ENCODE data around the gene SNX19. TPM values are rescaled to one million over a fixed set of nuclear protein-coding genes. Genes with fewer than 3 reads are reported as not detected.
"Not testable (repeated sequence)": the region's sequence is repeated elsewhere in the genome, so short reads cannot be mapped to it uniquely, and the experiment has no call there.

SNX19 gene, protein sequence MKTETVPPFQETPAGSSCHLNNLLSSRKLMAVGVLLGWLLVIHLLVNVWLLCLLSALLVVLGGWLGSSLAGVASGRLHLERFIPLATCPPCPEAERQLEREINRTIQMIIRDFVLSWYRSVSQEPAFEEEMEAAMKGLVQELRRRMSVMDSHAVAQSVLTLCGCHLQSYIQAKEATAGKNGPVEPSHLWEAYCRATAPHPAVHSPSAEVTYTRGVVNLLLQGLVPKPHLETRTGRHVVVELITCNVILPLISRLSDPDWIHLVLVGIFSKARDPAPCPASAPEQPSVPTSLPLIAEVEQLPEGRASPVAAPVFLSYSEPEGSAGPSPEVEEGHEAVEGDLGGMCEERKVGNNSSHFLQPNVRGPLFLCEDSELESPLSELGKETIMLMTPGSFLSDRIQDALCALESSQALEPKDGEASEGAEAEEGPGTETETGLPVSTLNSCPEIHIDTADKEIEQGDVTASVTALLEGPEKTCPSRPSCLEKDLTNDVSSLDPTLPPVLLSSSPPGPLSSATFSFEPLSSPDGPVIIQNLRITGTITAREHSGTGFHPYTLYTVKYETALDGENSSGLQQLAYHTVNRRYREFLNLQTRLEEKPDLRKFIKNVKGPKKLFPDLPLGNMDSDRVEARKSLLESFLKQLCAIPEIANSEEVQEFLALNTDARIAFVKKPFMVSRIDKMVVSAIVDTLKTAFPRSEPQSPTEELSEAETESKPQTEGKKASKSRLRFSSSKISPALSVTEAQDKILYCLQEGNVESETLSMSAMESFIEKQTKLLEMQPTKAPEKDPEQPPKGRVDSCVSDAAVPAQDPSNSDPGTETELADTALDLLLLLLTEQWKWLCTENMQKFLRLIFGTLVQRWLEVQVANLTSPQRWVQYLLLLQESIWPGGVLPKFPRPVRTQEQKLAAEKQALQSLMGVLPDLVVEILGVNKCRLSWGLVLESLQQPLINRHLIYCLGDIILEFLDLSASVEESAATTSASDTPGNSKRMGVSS
- 19.5 and 33.4 TPM in 2 replicates for total RNA-seq (2014; rRNA removed; shearing (Covaris generic))

DNA sequence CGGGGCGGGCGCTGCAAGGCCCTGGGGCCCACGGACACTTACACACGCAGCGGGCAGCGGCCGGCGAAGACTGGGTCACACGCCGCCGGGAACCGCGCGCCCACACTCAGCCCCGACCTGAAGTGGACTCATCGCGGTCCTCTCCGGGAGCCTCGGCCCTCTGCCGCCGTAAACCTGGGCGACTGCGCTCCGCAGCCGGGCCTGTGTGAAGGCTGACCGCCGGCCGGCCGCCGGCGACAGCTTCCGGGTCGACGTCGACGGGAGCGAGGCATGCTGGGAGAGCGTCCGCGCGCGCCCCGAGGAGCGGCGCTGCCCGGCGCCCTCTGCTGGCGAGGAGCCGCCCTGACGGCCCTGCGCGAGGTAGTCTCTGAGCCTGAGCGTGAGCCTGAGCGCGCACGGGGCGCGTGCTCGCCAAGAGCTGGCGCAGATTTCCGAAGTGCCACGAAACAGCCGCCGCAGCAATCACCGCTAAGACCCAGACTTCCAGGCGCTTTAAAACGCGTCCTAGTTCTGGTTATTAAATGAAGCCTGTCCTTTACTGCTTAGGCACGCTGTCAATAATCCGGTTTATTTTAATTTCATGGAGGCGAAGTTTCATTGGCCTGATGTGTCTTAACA, at the start of gene SNX19:
Gene SNX19 (minus strand): TSS at position 242 of the 618 bp plus-strand sequence. CDS start 540 bp downstream, outside the sequence.
- DNase-seq (ENCODE audit: low spot score), result peak; percentile 88
- in situ Hi-C loops (cut with HindIII; ENCODE audit: low sequenced_read_pairs), result no loop called here

DNA sequence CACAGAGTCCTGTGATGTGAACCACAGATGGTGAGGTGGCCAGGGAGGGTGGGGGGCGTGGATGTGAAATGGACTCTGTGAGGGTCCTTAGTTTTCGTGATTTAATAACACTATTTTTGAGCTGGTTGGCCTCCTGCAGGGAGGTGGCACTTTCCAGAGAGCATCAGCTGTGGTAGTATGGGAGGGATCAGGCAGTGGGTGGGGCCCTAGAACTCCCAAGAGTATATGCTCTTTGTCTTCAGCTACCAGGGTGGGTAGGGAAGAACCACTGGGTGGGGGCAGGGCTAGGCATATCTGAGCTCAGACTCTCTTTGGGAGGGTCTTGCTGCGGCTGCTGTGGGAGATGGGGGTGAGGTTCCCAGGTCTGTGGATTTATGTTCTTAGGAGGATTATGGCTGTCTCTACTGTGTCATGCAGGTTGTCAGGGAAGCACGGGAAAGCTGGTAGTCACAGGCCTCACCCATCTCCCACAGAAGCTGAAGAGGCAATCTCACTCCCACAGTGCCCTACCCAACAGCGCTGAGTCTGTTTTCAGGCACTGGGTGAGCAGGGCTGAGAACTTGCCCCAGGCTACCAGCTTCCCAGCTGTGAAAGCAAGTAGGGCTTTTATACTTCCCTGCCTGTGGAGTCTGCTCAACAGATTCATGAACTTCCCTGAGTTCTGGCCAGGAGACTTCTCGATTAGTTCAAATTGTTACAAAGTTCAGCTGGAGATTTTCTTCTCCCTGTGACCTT, 47.9 kb upstream of the SNX19 start:
- DNase-seq (ENCODE audit: low spot score), result no peak

DNA sequence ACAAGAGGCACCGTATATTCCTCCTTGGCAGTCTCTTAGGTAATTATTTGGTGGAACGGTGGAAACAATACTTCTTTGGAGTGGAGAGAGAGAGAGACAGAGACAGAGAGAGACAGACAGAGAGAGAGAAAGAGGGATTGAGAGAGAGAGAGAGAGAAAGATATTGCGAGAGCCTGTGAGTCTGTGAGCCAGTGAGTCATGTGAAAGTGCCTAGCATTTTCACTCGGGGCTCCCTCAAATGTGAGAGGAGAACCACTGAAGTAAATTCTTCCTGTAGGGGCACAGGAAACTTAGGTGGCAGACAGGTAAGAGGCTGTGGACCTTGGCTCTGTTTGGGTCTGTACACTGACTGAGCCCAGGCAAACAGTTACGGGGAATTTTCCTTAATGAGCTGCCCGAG, 31.6 kb upstream of the SNX19 start:
- no peak for DNase-seq (ENCODE audit: low spot score)
- in situ Hi-C loops (cut with HindIII; ENCODE audit: low sequenced_read_pairs), result no loop called here

More for the DNA sequence above, 47.9 kb upstream of the SNX19 start:
- in situ Hi-C loops (cut with HindIII; ENCODE audit: low sequenced_read_pairs), result no loop called here

DNA sequence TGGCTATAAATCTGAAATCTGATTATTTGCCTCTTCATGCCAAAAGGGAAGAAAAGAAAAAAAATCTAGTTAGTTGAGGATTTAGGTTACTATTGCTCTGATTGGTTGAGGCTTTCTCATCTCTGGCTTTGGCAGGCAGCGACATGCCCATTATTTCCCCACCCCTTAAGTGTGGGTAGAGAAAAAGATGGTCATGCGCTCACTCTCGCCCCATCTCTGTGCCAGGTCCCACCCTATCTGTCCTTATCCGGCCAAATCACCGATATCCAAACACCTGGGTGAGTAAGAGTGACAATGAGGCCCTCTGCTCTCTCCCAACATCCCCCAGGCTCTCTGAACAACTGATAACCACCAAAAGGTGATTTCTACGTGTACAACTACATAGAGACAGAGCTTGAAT, 31.2 kb upstream of the SNX19 start:
- in situ Hi-C loops (cut with HindIII; ENCODE audit: low sequenced_read_pairs), result no loop called here
- no peak for DNase-seq (ENCODE audit: low spot score)

DNA sequence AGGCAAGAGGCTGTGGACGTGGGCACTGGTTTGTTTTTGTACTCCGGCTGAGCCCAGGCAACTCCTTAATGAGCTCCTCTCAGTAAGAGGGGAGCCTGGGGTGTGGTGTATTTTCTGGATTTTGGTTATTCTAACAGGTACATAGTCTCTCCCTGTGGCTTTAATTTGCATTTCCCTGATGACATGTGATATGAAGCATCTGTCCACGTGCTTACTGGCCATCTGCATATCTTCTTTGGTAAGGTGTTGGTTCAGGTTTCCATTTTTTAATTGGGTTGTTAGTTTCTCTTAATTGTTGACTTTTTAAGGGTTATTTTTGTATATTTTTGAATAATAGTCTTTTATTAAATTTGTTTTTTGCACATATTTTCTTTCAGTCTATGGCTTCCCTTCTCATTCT, 30.8 kb upstream of the SNX19 start:
- in situ Hi-C loops (cut with HindIII; ENCODE audit: low sequenced_read_pairs), result no loop called here
- DNase-seq (ENCODE audit: low spot score), result no peak

DNA sequence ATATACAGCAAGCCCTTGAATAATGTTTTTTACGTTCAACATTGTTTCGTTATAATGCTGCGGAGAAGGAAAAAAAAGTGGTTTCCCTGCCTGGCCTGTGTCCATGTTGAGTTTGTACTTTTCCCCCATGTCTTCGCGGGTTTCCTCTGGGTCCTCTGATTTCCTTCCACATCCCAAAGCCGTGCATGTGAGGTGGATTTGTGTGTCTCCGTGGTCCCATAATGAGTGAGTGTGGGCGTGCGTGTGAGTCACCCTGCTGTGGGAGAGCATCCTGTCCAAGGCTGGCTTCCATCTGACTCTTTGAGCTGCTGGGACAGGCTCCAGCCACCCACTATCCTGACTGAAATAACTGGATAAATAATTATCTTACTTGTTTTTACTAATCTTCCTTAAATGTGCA, 29.6 kb upstream of the SNX19 start:
- DNase-seq (ENCODE audit: low spot score), result no peak
- in situ Hi-C loops (cut with HindIII; ENCODE audit: low sequenced_read_pairs), result no loop called here

DNA sequence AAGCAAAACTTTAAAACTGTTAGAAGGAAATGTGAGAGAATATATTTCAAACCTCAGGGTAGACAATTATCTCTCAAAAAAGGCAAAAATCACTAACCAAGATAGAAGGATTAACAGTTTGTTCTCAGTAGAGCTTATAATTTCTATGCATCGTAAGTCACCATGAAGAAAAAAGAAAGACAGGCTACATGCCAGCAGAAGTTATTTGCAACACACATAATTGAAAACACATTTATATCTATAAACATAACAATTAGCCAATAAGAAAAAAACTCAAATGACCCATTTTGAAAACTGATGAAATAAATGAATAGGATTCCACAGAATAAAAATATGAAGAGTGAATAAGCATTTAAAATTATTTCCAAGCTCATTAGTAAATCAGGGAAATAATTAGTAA, 24.4 kb upstream of the SNX19 start:
- in situ Hi-C loops (cut with HindIII; ENCODE audit: low sequenced_read_pairs), result no loop called here
- DNase-seq (ENCODE audit: low spot score), result no peak

DNA sequence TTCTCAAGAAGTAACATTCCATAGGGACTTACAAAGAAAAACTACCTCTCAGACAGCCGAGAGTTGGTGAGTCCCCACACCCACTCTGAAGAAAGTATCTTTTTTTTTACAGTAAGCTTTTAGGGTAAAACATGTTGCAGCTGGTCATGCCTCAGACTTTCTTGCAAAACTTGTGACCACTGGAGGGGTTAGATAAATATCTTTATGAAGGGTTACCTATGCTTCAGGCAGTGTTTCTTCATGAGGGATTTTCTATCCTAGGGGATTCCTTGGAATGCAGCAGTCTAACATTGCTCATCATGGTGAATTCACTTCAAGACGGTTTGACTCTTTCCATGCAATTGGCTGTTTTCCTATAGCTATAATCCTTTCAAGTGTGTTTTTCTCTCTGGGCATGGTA, 20.8 kb upstream of the SNX19 start:
- DNase-seq (ENCODE audit: low spot score), result no peak
- in situ Hi-C loops (cut with HindIII; ENCODE audit: low sequenced_read_pairs), result no loop called here

DNA sequence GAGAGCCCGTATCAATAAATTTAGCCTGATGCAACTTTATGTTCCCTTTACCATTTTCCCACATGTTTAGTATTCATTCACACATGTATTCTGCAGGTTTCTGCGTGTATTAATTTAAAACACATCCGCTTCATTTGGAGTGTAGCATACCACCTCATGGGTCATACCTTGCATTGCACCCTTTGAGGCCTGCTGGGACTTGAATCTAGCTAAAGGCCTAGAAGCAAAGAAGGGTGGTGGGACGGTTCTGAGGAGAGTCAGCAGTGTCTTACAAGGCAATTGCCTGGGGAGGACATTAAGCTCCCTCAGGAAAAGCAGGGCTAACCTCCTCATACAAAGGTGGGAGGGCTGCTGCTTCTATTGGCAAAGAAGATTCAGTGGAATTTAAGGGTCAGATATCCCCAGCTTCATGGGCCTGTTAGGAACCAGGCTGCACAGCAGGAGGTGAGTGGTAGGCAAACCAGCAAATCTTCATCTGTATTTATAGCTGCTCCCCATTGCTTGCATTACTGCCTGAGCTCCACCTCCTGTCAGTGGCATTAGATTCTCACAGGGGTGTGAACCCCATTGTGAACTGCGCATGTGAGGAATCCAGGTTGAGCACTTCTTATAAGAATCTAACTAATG, 15.9 kb upstream of the SNX19 start:
- in situ Hi-C loops (cut with HindIII; ENCODE audit: low sequenced_read_pairs), result no loop called here
- DNase-seq (ENCODE audit: low spot score), result no peak

DNA sequence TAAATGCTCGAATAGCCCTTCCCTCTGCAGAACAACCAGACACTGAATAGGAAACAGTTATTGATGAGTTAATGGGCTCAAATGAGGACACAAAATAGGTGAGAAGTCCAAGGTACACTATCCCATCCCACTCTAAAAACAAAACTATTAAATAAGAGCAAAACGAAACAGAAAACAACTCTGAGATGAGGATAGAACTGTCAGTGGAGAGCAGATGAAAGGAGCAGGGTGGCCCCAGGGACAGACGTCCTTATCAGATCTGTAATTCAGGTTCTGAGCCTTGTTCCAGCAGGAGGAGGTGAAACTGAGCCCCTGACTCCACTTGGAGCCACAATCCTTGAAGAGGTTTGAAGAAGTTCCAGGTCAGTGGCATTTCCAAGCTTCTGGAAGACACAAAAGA, 8.5 kb upstream of the SNX19 start:
- in situ Hi-C loops (cut with HindIII; ENCODE audit: low sequenced_read_pairs), result no loop called here
- DNase-seq (ENCODE audit: low spot score), result no peak

DNA sequence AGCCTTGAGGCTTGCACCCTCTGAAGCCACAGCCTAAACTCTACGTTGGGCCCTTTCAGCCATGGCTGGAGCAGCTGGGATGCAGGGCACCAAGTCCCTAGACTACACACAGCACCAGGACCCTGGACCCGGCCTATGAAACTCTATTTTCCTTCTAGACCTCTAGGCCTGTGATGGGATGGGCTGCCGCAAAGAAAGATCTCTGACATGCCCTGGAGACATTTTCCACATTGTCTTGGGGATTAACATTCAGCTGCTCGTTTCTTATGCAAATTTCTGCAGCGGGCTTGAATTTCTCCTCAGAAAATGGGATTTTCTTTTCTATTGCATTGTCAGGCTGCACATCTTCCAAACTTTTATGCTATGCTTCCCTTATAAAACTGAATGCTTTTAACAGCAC, 4.3 kb upstream of the SNX19 start:
- in situ Hi-C loops (cut with HindIII; ENCODE audit: low sequenced_read_pairs); DNase-seq (ENCODE audit: low spot score): not testable (repeated sequence)

DNA sequence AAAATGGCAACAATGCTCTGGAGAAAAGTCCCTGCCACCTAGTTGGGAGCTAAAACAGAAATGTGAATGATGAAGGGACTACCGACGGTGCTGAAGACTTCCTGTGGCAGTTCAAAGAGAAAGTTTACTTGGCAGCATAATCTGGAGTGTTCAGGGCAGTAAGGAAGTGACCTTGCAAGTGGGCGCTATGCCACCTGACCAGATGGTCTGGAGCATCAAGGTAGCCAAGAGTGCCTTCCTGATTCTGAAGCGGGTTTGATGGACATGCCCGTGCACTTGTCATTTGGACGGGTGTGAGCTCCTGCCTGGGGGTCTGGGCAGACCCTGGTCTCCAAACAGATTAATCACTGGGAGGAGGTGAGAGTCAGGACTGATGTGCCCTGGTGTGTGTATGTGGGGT, 1.8 kb upstream of the SNX19 start:
- peak; percentile 74 for DNase-seq (ENCODE audit: low spot score)
- in situ Hi-C loops (cut with HindIII; ENCODE audit: low sequenced_read_pairs), result no loop called here

DNA sequence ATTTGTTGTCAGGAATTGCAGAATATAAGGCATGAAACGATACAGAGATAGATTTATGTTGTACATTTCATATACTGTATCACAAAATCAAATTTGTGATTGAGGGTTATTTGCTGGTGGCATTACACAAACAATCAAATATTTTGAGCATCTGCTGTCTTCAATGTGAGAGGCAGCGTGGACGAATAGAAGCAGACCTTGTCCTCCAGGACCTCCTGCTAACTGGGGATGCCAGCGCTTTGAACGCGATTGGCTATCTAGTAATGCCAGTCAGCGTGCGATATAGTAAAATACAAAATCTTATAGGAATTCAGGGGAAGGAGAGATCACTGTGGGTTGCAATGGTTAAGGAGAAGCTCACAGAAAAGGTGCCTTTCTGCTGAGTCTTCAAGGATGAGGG, 631 bp upstream of the SNX19 start:
- in situ Hi-C loops (cut with HindIII; ENCODE audit: low sequenced_read_pairs), result no loop called here
- DNase-seq (ENCODE audit: low spot score), result peak; percentile 65

DNA sequence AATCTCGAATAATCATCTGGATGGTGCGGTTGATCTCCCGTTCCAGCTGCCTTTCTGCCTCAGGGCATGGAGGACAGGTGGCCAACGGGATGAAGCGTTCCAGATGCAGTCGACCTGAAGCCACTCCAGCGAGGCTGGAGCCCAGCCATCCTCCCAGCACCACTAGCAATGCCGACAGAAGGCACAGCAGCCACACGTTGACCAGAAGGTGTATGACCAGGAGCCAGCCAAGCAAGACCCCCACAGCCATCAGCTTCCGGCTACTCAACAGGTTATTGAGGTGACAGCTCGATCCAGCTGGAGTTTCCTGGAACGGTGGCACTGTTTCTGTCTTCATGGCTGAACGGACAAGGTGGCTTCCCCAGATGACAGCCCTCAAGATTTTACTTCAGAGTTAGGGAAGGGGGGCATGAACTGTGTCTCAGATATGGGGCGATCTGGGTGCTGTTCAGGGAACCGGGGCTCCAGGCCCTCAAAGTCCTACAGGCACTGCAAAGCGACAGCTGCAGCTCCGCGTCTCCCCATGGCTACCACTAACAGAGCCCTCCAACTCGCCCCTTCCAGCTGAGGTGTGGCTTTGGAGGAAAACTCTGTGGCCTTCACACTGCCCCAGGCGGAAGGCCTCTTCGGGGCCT, 559 bp downstream of the SNX19 start:
- in situ Hi-C loops (cut with HindIII; ENCODE audit: low sequenced_read_pairs), result no loop called here
- peak; percentile 2 for DNase-seq (ENCODE audit: low spot score)

DNA sequence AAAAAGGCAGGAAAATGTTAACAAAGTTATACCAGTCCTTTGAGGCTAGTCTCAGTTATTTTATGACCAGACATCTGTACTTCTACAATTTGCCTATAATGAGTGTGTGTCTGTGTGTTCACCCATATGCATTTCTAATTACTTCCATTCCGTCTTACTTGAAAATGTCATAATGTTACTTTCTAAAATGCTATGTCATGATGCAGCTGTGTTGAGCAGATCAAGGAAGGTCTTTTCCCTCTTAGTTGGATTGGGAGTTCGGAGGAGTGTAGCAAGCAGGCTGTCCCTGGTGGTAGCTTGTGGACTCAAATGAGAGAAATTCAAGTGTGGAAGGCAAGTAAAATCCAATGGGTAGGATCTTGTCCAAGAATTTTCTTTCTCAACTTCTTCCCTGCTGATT, 3.0 kb downstream of the SNX19 start:
- in situ Hi-C loops (cut with HindIII; ENCODE audit: low sequenced_read_pairs), result no loop called here
- no peak for DNase-seq (ENCODE audit: low spot score)

DNA sequence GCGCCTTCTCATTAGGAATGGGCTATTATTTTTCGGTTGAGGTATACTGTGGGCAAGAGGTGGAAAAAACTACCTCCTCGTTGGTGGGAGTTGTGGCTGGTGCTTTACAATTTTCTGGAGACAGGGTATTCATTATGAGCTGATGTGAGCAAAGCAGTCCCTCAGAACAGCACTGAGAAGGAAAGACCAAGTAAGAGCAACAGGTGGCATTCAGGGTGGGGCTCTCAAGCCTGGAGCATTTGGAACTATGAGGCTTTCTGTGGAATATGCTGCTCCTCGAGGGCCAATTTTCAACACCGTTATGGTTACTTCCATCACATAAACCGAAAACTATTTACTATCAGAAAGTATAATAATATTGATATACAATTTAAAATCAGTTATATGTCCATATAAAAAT, 3.7 kb downstream of the SNX19 start:
- in situ Hi-C loops (cut with HindIII; ENCODE audit: low sequenced_read_pairs), result no loop called here
- DNase-seq (ENCODE audit: low spot score), result no peak

DNA sequence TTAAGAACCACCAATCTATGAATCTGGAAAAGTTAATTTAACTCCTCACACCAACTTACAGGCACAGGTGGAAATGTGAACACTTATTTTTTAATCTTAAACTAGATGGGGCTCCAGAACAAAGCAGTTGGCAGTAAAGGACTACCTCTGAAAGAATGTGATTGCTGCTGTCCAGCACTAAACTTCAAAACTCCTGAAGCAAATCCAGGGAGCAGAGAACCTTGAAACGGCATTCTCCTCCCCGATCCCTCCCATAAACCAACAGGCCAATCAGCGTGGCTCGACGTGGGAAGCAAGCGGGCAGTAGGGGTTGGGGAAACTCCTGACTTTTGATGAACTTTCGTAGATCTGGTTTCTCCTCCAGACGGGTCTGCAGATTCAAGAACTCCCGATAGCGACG, 5.0 kb downstream of the SNX19 start:
- in situ Hi-C loops (cut with HindIII; ENCODE audit: low sequenced_read_pairs), result no loop called here
- DNase-seq (ENCODE audit: low spot score), result no peak

DNA sequence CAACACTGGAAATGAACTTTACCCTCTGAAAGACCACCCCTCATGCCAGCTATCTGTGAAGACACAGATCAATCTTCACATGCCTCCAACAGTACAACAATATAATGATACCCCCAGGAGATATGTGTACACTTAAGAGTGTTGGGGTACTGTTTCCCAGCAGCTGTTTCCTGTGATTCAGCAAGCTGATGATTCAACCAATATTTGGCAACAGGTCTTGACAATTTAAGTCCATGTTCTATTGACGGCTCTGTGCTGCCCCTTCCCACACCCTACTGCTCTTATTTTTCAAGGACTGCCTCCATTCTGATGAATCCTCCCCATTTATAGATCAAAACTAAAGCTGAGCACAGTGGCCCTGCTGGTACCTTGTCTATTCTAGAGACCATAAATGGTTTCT, 6.6 kb downstream of the SNX19 start:
- DNase-seq (ENCODE audit: low spot score), result no peak
- in situ Hi-C loops (cut with HindIII; ENCODE audit: low sequenced_read_pairs), result no loop called here

All from G401 (cell line).